GM23338 (cell line): ENCODE results near the gene UNC79. TPM values are rescaled to one million over a fixed set of nuclear protein-coding genes. Genes with fewer than 3 reads are reported as not detected.
A peak's percentile ranks its signal among the peaks of the same experiment; 100 is the strongest.

ENCODE experiments used
- ATAC-seq: fragments of 200-7000 bp; cut with Tn5 transposase; 3 replicates; pipeline ENCODE4 v1.9.1; 2020
- DNase-seq: peaks from one replicate; pipeline ENCODE4 v3.0.0-alpha.2; 2015; ENCODE audit warnings: low spot score
- H2AFZ ChIP-seq: fragments of 200-600 bp; sonication (generic); 2 replicates; pipeline ENCODE4 v1.8.0; 2016; ENCODE audit warnings: antibody characterized with exemption, mild to moderate bottlenecking, moderate library complexity
- H3F3A ChIP-seq: fragments of 200-600 bp; sonication (generic); replicated peaks from 2 replicates; pipeline ENCODE4 v1.8.0; 2017; ENCODE audit warnings: antibody characterized with exemption, mixed run types, low read depth
- H3K27ac ChIP-seq: fragments of 200-600 bp; sonication (generic); 2 replicates; pipeline ENCODE4 v1.6.1; 2016; ENCODE audit warnings: low read depth
- H3K27me3 ChIP-seq: fragments of 200-600 bp; sonication (generic); 2 replicates; pipeline ENCODE4 v1.8.0; 2016; ENCODE audit warnings: mild to moderate bottlenecking, mixed run types, moderate library complexity; ENCODE audit not compliant: insufficient read depth
- H3K36me3 ChIP-seq: fragments of 200-600 bp; sonication (generic); 2 replicates; pipeline ENCODE4 v1.8.0; 2016; ENCODE audit warnings: mild to moderate bottlenecking; ENCODE audit not compliant: insufficient read depth
- H3K4me1 ChIP-seq: fragments of 200-600 bp; sonication (generic); 2 replicates; pipeline ENCODE4 v1.8.0; 2016; ENCODE audit warnings: mild to moderate bottlenecking, moderate library complexity; ENCODE audit not compliant: insufficient read depth
- H3K4me2 ChIP-seq: fragments of 200-600 bp; sonication (generic); 2 replicates; pipeline ENCODE4 v1.7.1; 2017; ENCODE audit warnings: mixed run types
- H3K4me3 ChIP-seq: fragments of 200-600 bp; sonication (generic); 2 replicates; pipeline ENCODE4 v1.6.1; 2016; ENCODE audit warnings: mixed run types
- H3K79me2 ChIP-seq: fragments of 200-600 bp; sonication (generic); replicated peaks from 2 replicates; pipeline ENCODE4 v1.8.0; 2017; ENCODE audit warnings: mild to moderate bottlenecking; ENCODE audit not compliant: insufficient read depth
- H3K9me2 ChIP-seq: fragments of 200-600 bp; sonication (generic); 2 replicates; pipeline ENCODE4 v1.8.0; 2017; ENCODE audit not compliant: insufficient read depth
- H4K20me1 ChIP-seq: fragments of 200-600 bp; sonication (generic); replicated peaks from 2 replicates; pipeline ENCODE4 v1.8.0; 2017; ENCODE audit warnings: mild to moderate bottlenecking; ENCODE audit not compliant: insufficient read depth
- H3K27ac Mint-ChIP-seq: 2 replicates; pipeline ENCODE4 v1.8.0; 2020; ENCODE audit warnings: inconsistent platforms, mild to moderate bottlenecking, moderate library complexity, mixed read lengths
- H3K27me3 Mint-ChIP-seq: 3 replicates; pipeline ENCODE4 v1.8.0; 2022; ENCODE audit warnings: low read depth, mild to moderate bottlenecking, moderate library complexity, mixed read lengths, inconsistent platforms; ENCODE audit not compliant: insufficient read depth, poor library complexity
- H3K36me3 Mint-ChIP-seq: 3 replicates; pipeline ENCODE4 v1.8.0; 2021; ENCODE audit warnings: low read depth, mild to moderate bottlenecking, inconsistent platforms, moderate library complexity, mixed read lengths
- H3K4me1 Mint-ChIP-seq: 3 replicates; pipeline ENCODE4 v1.8.0; 2020; ENCODE audit warnings: mild to moderate bottlenecking, inconsistent platforms, mixed read lengths
- H3K4me3 Mint-ChIP-seq: 3 replicates; pipeline ENCODE4 v1.8.0; 2021; ENCODE audit warnings: moderate library complexity, mild to moderate bottlenecking, inconsistent platforms, mixed read lengths
- H3K9me3 Mint-ChIP-seq: 3 replicates; pipeline ENCODE4 v1.8.0; 2020; ENCODE audit warnings: moderate library complexity, mild to moderate bottlenecking, inconsistent platforms, mixed read lengths
- CREB1 ChIP-seq: fragments of 250-450 bp; sonication (Bioruptor Pico); IDR thresholded peaks from 2 replicates; pipeline ENCODE4 v1.5.0; 2020; ENCODE audit warnings: low read depth, mild to moderate bottlenecking, moderate library complexity
- CTCF ChIP-seq, 2 experiments: fragments of 200-600 bp in 1 of 2; sonication (generic) in 1 of 2; conservative IDR thresholded peaks; 2 replicates each; pipeline versions ENCODE4 v1.5.1 to v1.6.1; 2016 to 2017; ENCODE audit warnings: antibody characterized with exemption in 2 of 2, low read depth in 2 of 2, mild to moderate bottlenecking in 2 of 2, moderate library complexity in 1 of 2
- EZH2 ChIP-seq: fragments of 200-600 bp; sonication (generic); IDR thresholded peaks from one replicate; pipeline ENCODE4 v1.8.0; 2017; ENCODE audit warnings: antibody characterized with exemption, mild to moderate bottlenecking, low read depth; ENCODE audit not compliant: unreplicated experiment
- EZH2phosphoT487 ChIP-seq: fragments of 200-600 bp; sonication (generic); IDR thresholded peaks from one replicate; pipeline ENCODE4 v1.8.1; 2018; ENCODE audit warnings: antibody characterized with exemption; ENCODE audit not compliant: unreplicated experiment
- JUNB ChIP-seq: IDR thresholded peaks from one replicate; pipeline ENCODE4 v1.6.1; 2016; ENCODE audit warnings: antibody characterized with exemption; ENCODE audit not compliant: unreplicated experiment
- NANOG ChIP-seq: IDR thresholded peaks from 2 replicates; pipeline ENCODE4 v1.6.1; 2016; ENCODE audit warnings: antibody characterized with exemption, borderline replicate concordance
- POLR2AphosphoS5 ChIP-seq: IDR thresholded peaks from 2 replicates; pipeline ENCODE4 v1.6.1; 2016; ENCODE audit warnings: antibody characterized with exemption, low read depth
- REST ChIP-seq: IDR thresholded peaks from one replicate; pipeline ENCODE4 v1.6.1; 2018; ENCODE audit warnings: antibody characterized with exemption; ENCODE audit not compliant: unreplicated experiment
- STAT1 ChIP-seq: IDR thresholded peaks from one replicate; pipeline ENCODE4 v1.6.1; 2016; ENCODE audit warnings: antibody characterized with exemption; ENCODE audit not compliant: unreplicated experiment
- ZNF114 ChIP-seq: fragments of 250-450 bp; sonication (Bioruptor Pico); IDR thresholded peaks from 2 replicates; pipeline ENCODE4 v1.5.0; 2020; ENCODE audit warnings: mild to moderate bottlenecking, moderate library complexity
- ZNF331 ChIP-seq: fragments of 250-450 bp; sonication (Bioruptor Pico); IDR thresholded peaks from 2 replicates; pipeline ENCODE4 v1.5.0; 2020; ENCODE audit warnings: low read depth, mild to moderate bottlenecking, moderate library complexity
- polyA plus RNA-seq: library from polyadenylated mRNA; unstranded; fragments of >200 nt; fragmentation: Nextera tagmentation; extraction: Ambion mirVana; gene quantifications from 2 replicates; pipeline ENCODE4 v1.2.1, GENCODE V29; 2016
- total RNA-seq: library from RNA; depleted of rRNA; stranded (reverse); fragments of >200 nt; shearing (Covaris generic); gene quantifications from 2 replicates; pipeline ENCODE4 v1.2.3, GENCODE V29; 2014

The UNC79 gene
- total and polyA plus RNA-seq, 2 experiments from 2014 or later, result 1.8 to 3.6 TPM

GRCh38 chr14:93564918-93565317, 134.2 kb downstream of the UNC79 start:
- TF ChIP-seq POLR2AphosphoS5 (no peak), EZH2phosphoT487 (no peak), STAT1 (no peak), JUNB (no peak), CTCF (conservative IDR thresholded peaks at IDR 0.05; ENCODE audit: low read depth in 2 of 2) (no peak), EZH2 (no peak), CREB1 (CRISPR knock-in tag) (no peak), ZNF114 (CRISPR knock-in tag) (no peak), REST (no peak), ZNF331 (CRISPR knock-in tag) (no peak)
- Histone ChIP-seq H3K4me2 (no peak overlapping the region), H3K9me2 (no peaks in the 10 kb centered on the region; the same call in 1 of the 2 replicates), H3K36me3 (no peaks in the 10 kb centered on the region), H3K4me1 (no peaks in the 10 kb centered on the region; the same call in 1 of the 2 replicates), H4K20me1 (no peaks in the 10 kb centered on the region), H3K27ac (no peak overlapping the region), H2AFZ (no peak overlapping the region), H3K79me2 (no peaks in the 10 kb centered on the region), H3K4me3 (no peak overlapping the region), H3F3A (no peaks in the 10 kb centered on the region), H3K27me3 (no peaks in the 10 kb centered on the region)
- Mint-ChIP-seq H3K4me3 (no peak overlapping the region), H3K27me3 (peaks cover 2% of the 10 kb centered on the region), H3K9me3 (peaks cover 7% of the 10 kb centered on the region), H3K27ac (no peak overlapping the region), H3K36me3 (peaks cover 18% of the 10 kb centered on the region; the same call in 2 of the 3 replicates), H3K4me1 (peaks cover 13% of the 10 kb centered on the region)
- ATAC-seq, result no peak
- no peak for DNase-seq

- Histone ChIP-seq H4K20me1 (no peaks in the 10 kb centered on the region), H3K4me2 (no peak overlapping the region), H3K36me3 (no peaks in the 10 kb centered on the region), H3K9me2 (no peaks in the 10 kb centered on the region; the same call in 1 of the 2 replicates), H3K27ac (no peak overlapping the region), H3K27me3 (no peaks in the 10 kb centered on the region), H3K4me3 (no peak overlapping the region), H3K79me2 (no peaks in the 10 kb centered on the region), H3F3A (no peaks in the 10 kb centered on the region), H3K4me1 (no peaks in the 10 kb centered on the region; the same call in 1 of the 2 replicates), H2AFZ (no peak overlapping the region)
- Mint-ChIP-seq H3K27me3 (peaks cover 2% of the 10 kb centered on the region), H3K4me3 (no peak overlapping the region), H3K27ac (no peak overlapping the region), H3K4me1 (peaks cover 13% of the 10 kb centered on the region), H3K9me3 (peaks cover 7% of the 10 kb centered on the region), H3K36me3 (peaks cover 18% of the 10 kb centered on the region; the same call in 2 of the 3 replicates)
- peak; percentile 52; the same call in 2 of the 3 replicates for ATAC-seq
- DNase-seq, result peak; percentile 44
- no peak for TF ChIP-seq STAT1
- no peak for TF ChIP-seq EZH2phosphoT487
- TF ChIP-seq NANOG, result no peak
- TF ChIP-seq CTCF (conservative IDR thresholded peaks at IDR 0.05; ENCODE audit: low read depth in 2 of 2), result peak in 1 of 2 experiments; percentile 19; a peak in 1 of 4 replicates
These were observed 135.4 kb downstream of the UNC79 start for GRCh38 chr14:93566065-93566693.
